Kidney (tissue), 14 donors: ENCODE measurements around the gene NPB. TPM values are rescaled to one million over a fixed set of nuclear protein-coding genes. Genes with fewer than 3 reads are reported as not detected.

ENCODE experiments used
- DNase-seq, 5 donors: peaks; one replicate each; pipeline ENCODE4 v3.0.0-alpha.2; 2013 to 2020
- FAIRE-seq: peaks from 2 replicates; lab custom pipeline; 2012; peaks lifted over from hg19 to GRCh38; lab: Jason Lieb, UNC
- H3K27ac ChIP-seq, 2 donors: one replicate each; pipeline ENCODE4 v1.7.0; 2013; ENCODE audit warnings: low read depth in 2 of 2, low read length in 2 of 2, inconsistent platforms in 1 of 2
- H3K27me3 ChIP-seq: one replicate; pipeline ENCODE4 v1.7.1; 2013; ENCODE audit warnings: low read length, inconsistent platforms; ENCODE audit not compliant: control insufficient read depth, insufficient read depth
- H3K36me3 ChIP-seq, 3 donors: one replicate each; pipeline versions ENCODE4 v1.7.0 to v1.7.1; 2013; ENCODE audit warnings: low read length in 3 of 3, control low read depth in 1 of 3, inconsistent platforms in 1 of 3; ENCODE audit not compliant: insufficient read depth in 3 of 3, control insufficient read depth in 2 of 3
- H3K4me1 ChIP-seq, 3 donors: one replicate each; pipeline versions ENCODE4 v1.7.0 to v1.7.1; 2013; ENCODE audit warnings: low read length in 3 of 3, inconsistent platforms in 1 of 3, low read depth in 1 of 3; ENCODE audit not compliant: control insufficient read depth in 2 of 3, insufficient read depth in 2 of 3
- H3K4me3 ChIP-seq, 3 donors: one replicate each; pipeline versions ENCODE4 v1.7.0 to v1.8.1; 2013; ENCODE audit warnings: low read length in 3 of 3, control low read depth in 1 of 3, inconsistent platforms in 1 of 3
- H3K9ac ChIP-seq, 3 donors: one replicate each; pipeline versions ENCODE4 v1.7.0 to v1.7.1; 2013; ENCODE audit warnings: low read length in 3 of 3, control low read depth in 1 of 3, inconsistent platforms in 1 of 3
- H3K9me3 ChIP-seq, 3 donors: one replicate each; pipeline versions ENCODE4 v1.7.0 to v1.7.1; 2013; ENCODE audit warnings: low read length in 3 of 3, control low read depth in 1 of 3, inconsistent platforms in 1 of 3; ENCODE audit not compliant: control insufficient read depth in 2 of 3, insufficient read depth in 1 of 3
- intact Hi-C: fragments of 100-400 bp; cut with DNase I; formaldehyde crosslinking; loops from one replicate; pipeline ENCODE4 v1.11.1; 2022
- polyA plus RNA-seq: library from polyadenylated mRNA; stranded (reverse); fragments of 350-450 nt; fragmentation: Illumina TruSeq; extraction: RNeasy Lipid Tissue Mini Kit (QIAGEN cat#74804); gene quantifications from one replicate; pipeline ENCODE4 v1.2.3, GENCODE V29; 2014; ENCODE audit warnings: low read depth, low replicate concordance; ENCODE audit not compliant: insufficient read depth
- total RNA-seq: library from RNA; stranded (reverse); fragmentation: NEBNext Ultra II Directional; extraction: Animal tissue kit (Norgen Biotek cat#: 25700); gene quantifications from one replicate; pipeline ENCODE4 v1.2.1, GENCODE V29; 2021
- TF ChIP-seq, protein P1 (sequence below): IDR thresholded peaks from 3 replicates; pipeline ENCODE4 v1.5.1; 2012; ENCODE audit warnings: mild to moderate bottlenecking, moderate library complexity, borderline replicate concordance; ENCODE audit not compliant: insufficient read depth; ENCODE audit errors: extremely low read depth
- donor health status: control.
- donor health status: control.
- donor health status: control.
- donor health status: control.
- donor health status: control.
- donor health status: DM: yes; HTN: yes; CAD: no.
- donor health status: Normal renal cell carcinoma (clear cell type).

Gene NPB
- total and polyA plus RNA-seq, 2 donors from 2014 or later: 0.66 to 1.4 TPM

DNA sequence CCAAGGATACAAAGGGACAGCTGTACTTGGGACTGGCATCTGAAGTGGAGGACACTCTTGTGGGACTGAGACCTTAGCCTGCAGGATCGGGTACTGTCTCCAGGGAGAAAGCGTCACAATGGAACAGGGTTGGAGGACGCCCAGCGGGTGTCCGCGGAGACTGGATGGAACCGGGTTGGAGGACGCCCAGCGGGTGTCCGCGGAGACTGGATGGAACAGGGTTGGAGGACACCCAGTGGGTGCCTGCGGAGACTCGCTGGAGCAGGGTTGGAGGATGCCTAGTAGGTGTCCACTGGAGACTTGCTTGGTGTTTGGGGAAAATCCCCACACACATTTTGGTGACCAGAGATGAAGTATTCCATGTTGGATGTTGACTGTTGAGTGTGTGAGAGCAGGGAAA is 45.2 kb downstream of the NPB start, which contains the start of gene MYADML2:
Gene MYADML2, minus strand, starts transcription at position 45 of the 400 bp plus-strand sequence. CDS start 5,492 bp downstream, outside the sequence.
- DNase-seq: no peak
- Histone ChIP-seq H3K36me3 (no peaks in the 10 kb centered on the region), H3K4me1 (no peaks in the 10 kb centered on the region), H3K27me3 (no peaks in the 10 kb centered on the region), H3K4me3 (no peak within 1 kb of the TSS), H3K27ac (no peak within 1 kb of the TSS), H3K9ac (no peak within 1 kb of the TSS), H3K9me3 (no peaks in the 10 kb centered on the region)
- no peak for FAIRE-seq
- intact Hi-C loops: no loop called here
- TF ChIP-seq, protein P1, sequence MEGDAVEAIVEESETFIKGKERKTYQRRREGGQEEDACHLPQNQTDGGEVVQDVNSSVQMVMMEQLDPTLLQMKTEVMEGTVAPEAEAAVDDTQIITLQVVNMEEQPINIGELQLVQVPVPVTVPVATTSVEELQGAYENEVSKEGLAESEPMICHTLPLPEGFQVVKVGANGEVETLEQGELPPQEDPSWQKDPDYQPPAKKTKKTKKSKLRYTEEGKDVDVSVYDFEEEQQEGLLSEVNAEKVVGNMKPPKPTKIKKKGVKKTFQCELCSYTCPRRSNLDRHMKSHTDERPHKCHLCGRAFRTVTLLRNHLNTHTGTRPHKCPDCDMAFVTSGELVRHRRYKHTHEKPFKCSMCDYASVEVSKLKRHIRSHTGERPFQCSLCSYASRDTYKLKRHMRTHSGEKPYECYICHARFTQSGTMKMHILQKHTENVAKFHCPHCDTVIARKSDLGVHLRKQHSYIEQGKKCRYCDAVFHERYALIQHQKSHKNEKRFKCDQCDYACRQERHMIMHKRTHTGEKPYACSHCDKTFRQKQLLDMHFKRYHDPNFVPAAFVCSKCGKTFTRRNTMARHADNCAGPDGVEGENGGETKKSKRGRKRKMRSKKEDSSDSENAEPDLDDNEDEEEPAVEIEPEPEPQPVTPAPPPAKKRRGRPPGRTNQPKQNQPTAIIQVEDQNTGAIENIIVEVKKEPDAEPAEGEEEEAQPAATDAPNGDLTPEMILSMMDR: no peak

DNA sequence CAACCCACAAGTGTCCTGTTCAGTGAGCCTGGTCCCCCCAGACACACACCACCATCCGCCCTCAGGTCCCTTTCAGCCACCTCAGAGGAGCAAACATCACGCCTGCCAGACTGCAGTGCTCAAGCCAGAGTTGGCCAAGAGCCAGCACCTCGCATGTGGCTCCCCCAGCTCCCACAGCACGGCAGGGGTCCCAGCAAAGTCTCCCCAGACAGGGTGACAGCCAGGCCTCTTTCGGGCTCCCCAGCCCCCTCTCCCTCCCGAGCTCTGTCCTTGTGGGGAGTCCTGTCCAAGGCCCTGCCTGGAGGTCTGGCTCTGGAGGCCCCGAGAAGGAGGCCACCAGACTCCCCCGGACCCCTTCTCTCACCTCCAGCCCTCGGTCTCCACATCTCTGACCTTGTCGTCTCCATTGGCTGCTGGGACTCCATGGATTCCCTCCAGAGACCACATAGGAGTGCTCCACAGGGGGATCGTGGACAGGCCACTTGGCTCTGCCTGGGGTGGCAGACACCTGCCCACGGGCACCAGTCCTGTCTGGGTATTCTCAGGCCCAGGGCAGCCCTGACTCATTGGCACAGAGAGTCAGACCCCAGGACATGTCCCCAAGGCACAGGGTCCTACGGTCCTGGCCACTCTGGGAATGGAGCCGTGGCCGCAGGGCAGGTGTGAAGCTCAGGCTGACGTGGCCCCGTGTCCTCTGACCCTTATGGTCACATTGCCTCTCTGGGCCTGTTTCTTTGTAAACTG is 46.8 kb downstream of the NPB start:
- intact Hi-C loops: no loop called here
- Histone ChIP-seq H3K27me3 (no peaks in the 10 kb centered on the region), H3K4me3 (no peak overlapping the region), H3K27ac (no peak overlapping the region), H3K9me3 (no peaks in the 10 kb centered on the region), H3K9ac (no peak overlapping the region), H3K36me3 (no peaks in the 10 kb centered on the region), H3K4me1 (no peaks in the 10 kb centered on the region)
- no peak for DNase-seq
- TF ChIP-seq, protein P1: no peak
- no peak for FAIRE-seq

DNA sequence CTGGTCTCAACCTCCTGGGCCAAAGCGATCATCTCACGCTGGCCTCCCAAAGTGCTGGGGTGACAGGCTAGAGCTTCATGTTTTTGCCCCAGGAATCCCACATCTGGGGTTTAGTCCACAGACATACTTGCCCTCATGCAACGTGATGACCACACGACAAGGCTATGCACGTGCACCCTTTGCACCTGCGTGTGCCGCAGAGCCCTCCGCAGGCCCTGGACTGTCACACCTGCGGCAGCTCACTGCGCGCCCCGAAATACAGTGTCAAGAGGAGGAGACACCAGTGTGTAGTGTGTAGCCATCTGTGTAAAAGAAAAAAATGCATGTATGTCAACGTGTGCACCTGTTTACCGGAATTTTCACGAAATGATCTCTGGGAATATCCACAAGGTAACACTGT is 48.5 kb downstream of the NPB start:
- FAIRE-seq (no peak), DNase-seq (no peak)
- Histone ChIP-seq H3K4me3 (no peak overlapping the region), H3K27ac (no peak overlapping the region), H3K9ac (no peak overlapping the region), H3K4me1 (no peaks in the 10 kb centered on the region), H3K9me3 (no peaks in the 10 kb centered on the region), H3K36me3 (no peaks in the 10 kb centered on the region), H3K27me3 (no peaks in the 10 kb centered on the region)
- intact Hi-C loops: no loop called here
- TF ChIP-seq, protein P1: no peak
